Measurements from ENCODE around the gene RASA3.

DNA sequence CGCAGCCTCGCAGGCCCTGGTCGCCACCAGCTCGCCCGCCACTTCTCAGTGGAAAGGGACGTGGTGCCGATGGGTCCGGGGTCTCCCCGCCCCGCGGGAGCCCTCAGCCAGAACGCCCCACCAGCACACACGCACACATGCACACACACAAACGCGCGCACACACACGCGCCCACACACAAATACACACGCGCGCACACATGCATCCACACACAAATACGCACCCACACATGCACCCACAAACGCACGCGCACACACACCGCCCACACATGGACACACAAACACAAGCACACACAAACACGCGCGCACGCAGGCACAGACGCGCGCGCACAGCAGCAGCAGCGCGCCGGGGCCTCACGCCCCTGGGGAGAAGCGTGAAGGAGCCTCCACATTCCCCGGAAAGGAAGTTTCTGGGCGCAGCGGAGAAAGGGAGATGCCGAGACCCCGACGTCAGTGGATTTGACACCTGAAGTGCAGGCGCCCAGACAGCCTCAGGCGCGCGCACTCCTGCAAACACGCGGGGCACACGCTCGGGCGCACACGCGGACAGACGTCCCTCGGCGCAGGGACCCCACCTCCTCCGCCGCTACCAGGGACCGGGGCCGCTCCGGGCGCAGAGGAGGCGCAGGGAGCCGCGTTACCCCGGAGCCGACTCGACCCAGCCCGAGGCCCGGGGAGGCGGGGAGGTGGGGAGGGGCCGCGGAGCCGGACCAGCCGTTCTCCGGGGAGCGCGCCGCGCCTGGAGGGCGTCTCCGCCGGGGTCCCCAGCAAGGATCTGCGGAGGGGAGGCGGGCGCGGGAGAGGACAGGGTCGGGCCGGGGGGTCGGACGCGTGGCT lies 622 bp downstream of the RASA3 start:
- TF ChIP-seq POLR2A (IDR thresholded peaks at IDR 0.05): no peak
- TF ChIP-seq, protein P1, sequence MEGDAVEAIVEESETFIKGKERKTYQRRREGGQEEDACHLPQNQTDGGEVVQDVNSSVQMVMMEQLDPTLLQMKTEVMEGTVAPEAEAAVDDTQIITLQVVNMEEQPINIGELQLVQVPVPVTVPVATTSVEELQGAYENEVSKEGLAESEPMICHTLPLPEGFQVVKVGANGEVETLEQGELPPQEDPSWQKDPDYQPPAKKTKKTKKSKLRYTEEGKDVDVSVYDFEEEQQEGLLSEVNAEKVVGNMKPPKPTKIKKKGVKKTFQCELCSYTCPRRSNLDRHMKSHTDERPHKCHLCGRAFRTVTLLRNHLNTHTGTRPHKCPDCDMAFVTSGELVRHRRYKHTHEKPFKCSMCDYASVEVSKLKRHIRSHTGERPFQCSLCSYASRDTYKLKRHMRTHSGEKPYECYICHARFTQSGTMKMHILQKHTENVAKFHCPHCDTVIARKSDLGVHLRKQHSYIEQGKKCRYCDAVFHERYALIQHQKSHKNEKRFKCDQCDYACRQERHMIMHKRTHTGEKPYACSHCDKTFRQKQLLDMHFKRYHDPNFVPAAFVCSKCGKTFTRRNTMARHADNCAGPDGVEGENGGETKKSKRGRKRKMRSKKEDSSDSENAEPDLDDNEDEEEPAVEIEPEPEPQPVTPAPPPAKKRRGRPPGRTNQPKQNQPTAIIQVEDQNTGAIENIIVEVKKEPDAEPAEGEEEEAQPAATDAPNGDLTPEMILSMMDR (IDR thresholded peaks at IDR 0.05): no peak

Data from right lobe of liver (tissue), 4 donors.